ENCODE measurements around the gene ARHGAP9.
"Not testable (repeated sequence)": the region's sequence is repeated elsewhere in the genome, so short reads cannot be mapped to it uniquely, and the experiment has no call there.

ARHGAP9 gene

GRCh38 chr12:57479376-57480115 is at the start of gene ARHGAP9:
Gene ARHGAP9, minus strand, starts transcription at chr12:57479866. Its CDS starts 460 bp downstream, at chr12:57479406.
- DNase-seq, result peak in 1 of 2 donors; percentile 44

- no peak for DNase-seq
Measured at GRCh38 chr12:57528831-57529555, 49.3 kb upstream of the ARHGAP9 start.

- no peak for DNase-seq
Measured at GRCh38 chr12:57528176-57528575, 48.5 kb upstream of the ARHGAP9 start.

- DNase-seq, result no peak
Measured at GRCh38 chr12:57527184-57527583, 47.5 kb upstream of the ARHGAP9 start.

GRCh38 chr12:57526477-57527126 is 46.9 kb upstream of the ARHGAP9 start:
- DNase-seq, result no peak

- no peak for DNase-seq
Measured at GRCh38 chr12:57525615-57526383, 46.1 kb upstream of the ARHGAP9 start.

GRCh38 chr12:57524814-57525614 is 45.3 kb upstream of the ARHGAP9 start:
- no peak for DNase-seq

- DNase-seq, result no peak
Measured at GRCh38 chr12:57523706-57524614, 44.3 kb upstream of the ARHGAP9 start.

- no peak for DNase-seq
Measured at GRCh38 chr12:57522887-57523705, 43.4 kb upstream of the ARHGAP9 start.

- peak; percentile 87 to 90 for DNase-seq
Measured at GRCh38 chr12:57522011-57522886, 42.6 kb upstream of the ARHGAP9 start, which contains the start of gene MBD6. Gene MBD6, plus strand, starts transcription at chr12:57522824. Its CDS starts 1,480 bp downstream, at chr12:57524304.

- no peak for DNase-seq
Measured at GRCh38 chr12:57521525-57522010, 41.9 kb upstream of the ARHGAP9 start.

- peak; percentile 98 to 99 for DNase-seq
Measured at GRCh38 chr12:57520053-57520818, 40.6 kb upstream of the ARHGAP9 start, which contains the start of gene DDIT3. Gene DDIT3, minus strand, starts transcription at chr12:57520514. Its CDS starts 3,108 bp downstream, at chr12:57517406.

GRCh38 chr12:57519796-57520052 is 40.1 kb upstream of the ARHGAP9 start:
- no peak for DNase-seq

- DNase-seq, result no peak
Measured at GRCh38 chr12:57518920-57519795, 39.5 kb upstream of the ARHGAP9 start.

GRCh38 chr12:57518176-57518919 is 38.7 kb upstream of the ARHGAP9 start:
- DNase-seq, result no peak

- DNase-seq, result not testable (repeated sequence)
Measured at GRCh38 chr12:57517718-57518117, 38.1 kb upstream of the ARHGAP9 start.

Data from stimulated activated CD4-positive, alpha-beta T cell treated with anti-CD3 and anti-CD28 coated beads, Interleukin-2, amount 100 ng/mL, for 48 hours (primary cell).